KOPT-K1 (cell line): ENCODE measurements around the gene PIK3R6.

ENCODE experiments used
- H3K27ac ChIP-seq: fragments of 200-600 bp; sonication (generic); 2 replicates; pipeline ENCODE4 v1.5.1; 2016; ENCODE audit warnings: antibody characterized with exemption, mild to moderate bottlenecking, low read depth, low read length; ENCODE audit not compliant: poor library complexity, severe bottlenecking
- H3K36me3 ChIP-seq: fragments of 200-600 bp; sonication (generic); 2 replicates; pipeline ENCODE4 v1.5.1; 2017; ENCODE audit warnings: antibody characterized with exemption, mild to moderate bottlenecking, low read length, moderate library complexity; ENCODE audit not compliant: insufficient read depth
- H3K9me3 ChIP-seq: fragments of 200-600 bp; sonication (generic); 2 replicates; pipeline ENCODE4 v1.5.1; 2017; ENCODE audit warnings: antibody characterized with exemption, low read length, mild to moderate bottlenecking; ENCODE audit not compliant: insufficient read depth, poor library complexity, severe bottlenecking

Gene PIK3R6

GRCh38 chr17:8755590-8756255 is 111.8 kb downstream of the PIK3R6 start:
- no peaks in the 10 kb centered on the region for H3K9me3 ChIP-seq

GRCh38 chr17:8754890-8755289 is 112.6 kb downstream of the PIK3R6 start:
- H3K36me3 ChIP-seq, result no peaks in the 10 kb centered on the region
- H3K27ac ChIP-seq, result no peak overlapping the region

More at GRCh38 chr17:8755590-8756255, 111.8 kb downstream of the PIK3R6 start:
- Histone ChIP-seq H3K36me3 (no peaks in the 10 kb centered on the region), H3K27ac (no peak overlapping the region)

GRCh38 chr17:8753976-8754440 is 113.5 kb downstream of the PIK3R6 start:
- Histone ChIP-seq H3K9me3 (no peaks in the 10 kb centered on the region), H3K36me3 (no peaks in the 10 kb centered on the region), H3K27ac (no peak overlapping the region)

More at GRCh38 chr17:8754890-8755289, 112.6 kb downstream of the PIK3R6 start:
- H3K9me3 ChIP-seq, result no peaks in the 10 kb centered on the region

- H3K27ac ChIP-seq, result no peak overlapping the region
- no peaks in the 10 kb centered on the region for H3K9me3 ChIP-seq
- no peaks in the 10 kb centered on the region for H3K36me3 ChIP-seq
Measured at GRCh38 chr17:8753136-8753975, 114.1 kb downstream of the PIK3R6 start.
